Aorta (tissue), 5 donors: ENCODE measurements around the gene SYT12. TPM values are rescaled to one million over a fixed set of nuclear protein-coding genes. Genes with fewer than 3 reads are reported as not detected.
A peak's percentile ranks its signal among the peaks of the same experiment; 100 is the strongest.
"Not testable (repeated sequence)": the region's sequence is repeated elsewhere in the genome, so short reads cannot be mapped to it uniquely, and the experiment has no call there.

Experiments
- ATAC-seq: fragments of 200-7000 bp; cut with Tn5 transposase; one replicate; pipeline ENCODE4 v1.9.1; 2022; ENCODE audit warnings: moderate library complexity; ENCODE audit not compliant: low FRiP score
- DNase-seq, 2 donors: peaks; one replicate each; pipeline ENCODE4 v3.0.0-alpha.2; 2020
- H3K27ac ChIP-seq, 2 donors: one replicate each; pipeline ENCODE4 v1.5.1; 2013; ENCODE audit warnings: low read length in 2 of 2, mild to moderate bottlenecking in 2 of 2, moderate library complexity in 2 of 2, control low read depth in 1 of 2, inconsistent platforms in 1 of 2, low read depth in 1 of 2
- H3K27me3 ChIP-seq, 2 donors: one replicate each; pipeline ENCODE4 v1.6.1; 2013; ENCODE audit warnings: control low read depth in 1 of 2, low read length in 1 of 2, mild to moderate bottlenecking in 1 of 2, moderate library complexity in 1 of 2; ENCODE audit not compliant: insufficient read depth in 2 of 2, control insufficient read depth in 1 of 2
- H3K36me3 ChIP-seq, 2 donors: one replicate each; pipeline ENCODE4 v1.6.1; 2013; ENCODE audit warnings: control low read depth in 1 of 2, low read length in 1 of 2, mild to moderate bottlenecking in 1 of 2; ENCODE audit not compliant: insufficient read depth in 2 of 2, control insufficient read depth in 1 of 2
- H3K4me1 ChIP-seq, 2 donors: one replicate each; pipeline ENCODE4 v1.6.1; 2013; ENCODE audit warnings: low read length in 2 of 2, control low read depth in 1 of 2, mild to moderate bottlenecking in 1 of 2, moderate library complexity in 1 of 2; ENCODE audit not compliant: insufficient read depth in 2 of 2, control insufficient read depth in 1 of 2
- H3K4me3 ChIP-seq, 2 donors: one replicate each; pipeline ENCODE4 v1.5.1; 2013; ENCODE audit warnings: low read length in 2 of 2, control low read depth in 1 of 2, mild to moderate bottlenecking in 1 of 2
- H3K9me3 ChIP-seq: one replicate; pipeline ENCODE4 v1.6.1; 2013; ENCODE audit warnings: mild to moderate bottlenecking, low read length; ENCODE audit not compliant: control insufficient read depth
- WGBS, 2 donors: extraction: QIAGEN DNeasy Blood & Tissue Kit; methylation state at CpG; one replicate each; pipeline ENCODE4 v1.1.7; 2013; 5-methylcytosine and 5-hydroxymethylcytosine counted together
- intact Hi-C, 2 donors: fragments of 100-400 bp; cut with DNase I; formaldehyde crosslinking; loops; one replicate each; pipeline versions ENCODE4 v1.14.2 to v1.15.0; 2022
- polyA plus RNA-seq, 2 donors: library from polyadenylated mRNA; stranded (reverse); fragments of 200-250 nt; gene quantifications; one replicate each; pipeline ENCODE4 v1.2.3, GENCODE V29; 2013
- total RNA-seq, 2 donors: library from RNA; stranded (reverse); fragmentation: NEBNext Ultra II Directional; extraction: Animal tissue kit (Norgen Biotek cat#: 25700); gene quantifications; one replicate each; pipeline ENCODE4 v1.2.1, GENCODE V29; 2021
- donor health status: healthy with polysubstance abuse.
- donor health status: Bipolar disorder and iron deficiency.
- donor health status: DM: no; HTN: no; CAD: no.
- donor health status: DM: no; HTN: no; CAD: no.
- donor health status: DM: yes; HTN: yes; CAD: no.

Gene SYT12
- total and polyA plus RNA-seq, 4 donors = 1.4 to 5.5 (median 4.2) TPM

DNA sequence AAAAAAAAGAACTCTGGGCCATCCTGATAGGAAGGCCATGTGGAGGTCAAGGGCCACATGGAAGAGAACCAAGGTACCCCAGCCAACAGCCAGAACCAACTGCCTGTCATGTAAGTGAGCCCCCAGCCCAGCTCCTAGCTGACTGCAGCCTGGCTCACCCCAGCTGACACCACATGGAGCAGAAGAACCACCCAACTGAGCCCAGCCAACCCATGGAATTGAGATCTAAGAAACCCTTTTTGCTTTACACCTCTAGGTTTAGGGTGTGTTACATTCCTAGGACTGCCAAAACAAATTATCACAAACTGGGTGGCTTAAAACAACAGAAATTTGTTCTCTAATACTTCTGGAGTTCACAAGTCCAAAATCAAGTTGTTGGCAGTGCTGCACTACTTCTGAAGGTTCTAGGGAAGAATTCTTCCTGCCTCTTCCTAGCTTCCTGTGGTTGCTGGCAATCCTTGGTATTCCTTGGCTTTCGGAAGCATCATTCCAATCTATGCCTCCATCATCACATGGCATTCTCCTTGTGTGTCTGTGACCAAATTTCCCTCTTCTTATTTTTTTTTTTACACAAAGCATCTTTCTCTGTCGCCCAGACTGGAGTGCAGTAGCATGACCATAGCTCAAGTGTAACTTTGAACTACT is 43.5 kb upstream of the SYT12 start:
- H3K9me3 ChIP-seq = no peaks in the 10 kb centered on the region
- H3K4me3 ChIP-seq = no peak overlapping the region
- no peaks in the 10 kb centered on the region for H3K27me3 ChIP-seq
- H3K27ac ChIP-seq = no peak overlapping the region
- intact Hi-C loops = no loop called here
- 77 to 86% methylated on average over 2 of the region's 2 CpGs for WGBS, 2 donors
- no peaks in the 10 kb centered on the region for H3K36me3 ChIP-seq
- H3K4me1 ChIP-seq = no peaks in the 10 kb centered on the region
- no peak for ATAC-seq
- DNase-seq = no peak

DNA sequence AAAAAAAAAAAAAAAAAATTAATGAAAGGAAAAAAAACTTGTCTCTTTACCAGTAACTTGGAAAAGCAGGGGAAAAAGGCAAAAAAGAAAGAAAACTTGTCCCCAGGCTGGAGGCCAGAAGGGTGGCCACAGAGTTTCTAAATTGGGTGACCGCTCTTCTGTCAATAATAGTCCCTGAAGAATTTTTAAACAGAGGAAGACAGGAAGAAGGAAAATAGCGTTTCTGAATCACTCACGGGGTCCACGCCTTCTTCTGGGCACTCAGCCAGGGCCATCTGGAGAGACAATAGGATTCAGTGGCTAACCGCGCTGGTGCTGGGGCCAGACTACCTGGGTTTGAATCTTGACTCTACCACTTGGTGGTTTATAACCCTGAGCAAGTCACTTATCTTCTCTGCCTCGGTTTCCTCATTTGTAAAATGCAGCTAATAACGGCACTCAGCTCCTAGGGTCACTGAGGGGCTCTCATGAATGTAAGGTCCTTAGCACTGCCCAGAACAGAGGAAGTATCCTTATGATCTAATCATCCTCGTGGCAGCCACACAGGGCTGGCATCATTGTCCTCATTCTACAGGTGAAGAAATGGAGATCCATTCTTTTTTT is 40.9 kb upstream of the SYT12 start:
- H3K4me3 ChIP-seq = no peak overlapping the region
- H3K27me3 ChIP-seq = no peaks in the 10 kb centered on the region
- intact Hi-C loops = loop anchor here in 1 of 2 donors (5.0 kb wide), 1 partner anchor 50 kb away; no protein-coding TSS in a partner anchor
- peak; percentile 47 for ATAC-seq
- no peaks in the 10 kb centered on the region for H3K36me3 ChIP-seq
- H3K9me3 ChIP-seq = no peaks in the 10 kb centered on the region
- WGBS, 2 donors = 28 to 34% methylated on average over 9 of the region's 9 CpGs
- peak; percentile 94 for DNase-seq
- no peak overlapping the region for H3K27ac ChIP-seq
- no peaks in the 10 kb centered on the region for H3K4me1 ChIP-seq

DNA sequence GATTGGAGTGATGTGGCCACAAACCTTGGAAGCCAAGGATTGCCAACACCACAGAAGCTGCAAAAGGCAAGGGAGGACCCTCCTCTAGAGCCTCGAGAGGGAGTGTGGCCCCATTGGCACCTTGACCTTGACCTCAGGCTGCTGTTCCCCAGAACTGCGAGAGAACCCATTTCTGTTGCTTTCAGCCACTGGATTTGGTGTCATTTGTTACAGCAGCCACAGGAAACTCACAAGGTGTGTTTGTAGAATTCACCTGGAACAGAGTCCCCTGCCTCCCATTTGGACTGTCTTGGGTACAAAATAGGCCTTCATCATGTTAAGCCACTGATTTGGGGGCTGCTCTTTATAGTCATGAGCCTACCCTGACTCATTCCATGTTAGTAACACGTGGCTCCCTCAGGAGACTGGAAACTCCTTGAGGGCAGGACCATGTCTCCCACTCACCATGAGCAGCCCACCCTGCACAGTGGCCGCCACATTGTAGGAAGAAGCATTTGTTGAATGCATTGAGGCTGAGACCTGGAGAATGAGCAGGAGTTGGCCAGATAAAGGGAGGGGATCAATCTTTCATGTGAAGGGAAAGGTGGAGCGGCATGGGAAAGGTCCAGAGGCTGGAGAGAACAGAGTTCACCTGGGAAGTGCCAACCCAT is 39.5 kb upstream of the SYT12 start:
- DNase-seq (no peak), ATAC-seq (no peak)
- H3K36me3 ChIP-seq = no peaks in the 10 kb centered on the region
- no peak overlapping the region for H3K27ac ChIP-seq
- no peaks in the 10 kb centered on the region for H3K9me3 ChIP-seq
- H3K27me3 ChIP-seq = no peaks in the 10 kb centered on the region
- intact Hi-C loops = loop anchor here in 1 of 2 donors (5.0 kb wide), 1 partner anchor 49 kb away; no protein-coding TSS in a partner anchor
- 92 to 94% methylated on average over 5 of the region's 5 CpGs for WGBS, 2 donors
- no peaks in the 10 kb centered on the region for H3K4me1 ChIP-seq
- no peak overlapping the region for H3K4me3 ChIP-seq

DNA sequence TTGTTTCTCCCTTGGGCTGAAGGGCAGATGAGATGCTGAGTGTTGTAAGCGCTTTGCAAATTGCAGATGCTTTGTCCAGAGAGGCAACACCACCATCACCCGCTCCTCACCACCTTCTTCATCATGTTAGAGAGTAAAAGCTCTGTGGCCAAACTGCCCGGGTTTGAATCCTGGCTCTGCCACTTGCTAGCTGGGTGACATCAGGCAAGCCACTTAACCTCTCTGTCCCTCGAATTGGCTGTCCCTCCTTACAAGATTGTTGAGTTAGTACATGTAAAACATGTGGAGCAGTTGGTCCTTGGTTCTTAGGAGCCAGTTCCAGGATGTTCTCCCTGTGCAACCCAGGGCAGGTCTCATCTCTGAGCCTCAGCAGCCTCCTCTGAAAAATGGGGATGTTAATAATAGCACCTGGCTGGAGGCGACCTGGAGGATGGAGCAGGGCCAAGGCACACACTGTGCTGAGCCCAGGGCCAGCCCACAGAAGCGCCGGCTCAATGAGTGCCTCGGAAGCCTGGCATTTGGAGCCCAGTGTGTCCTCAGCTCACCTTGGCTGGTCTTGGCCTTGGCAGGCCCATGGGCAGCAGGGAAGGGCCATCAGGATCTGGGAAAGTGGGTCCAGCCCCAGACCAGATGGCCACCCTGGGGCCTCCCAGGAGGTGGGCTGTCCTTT is 37.3 kb upstream of the SYT12 start:
- WGBS, 2 donors = 41% methylated on average over 8 of the region's 8 CpGs
- DNase-seq (peak; percentile 56 to 77), ATAC-seq (peak; percentile 42)
- intact Hi-C loops = no loop called here
- H3K27me3 ChIP-seq = no peaks in the 10 kb centered on the region
- no peak overlapping the region for H3K27ac ChIP-seq
- H3K9me3 ChIP-seq = no peaks in the 10 kb centered on the region
- no peaks in the 10 kb centered on the region for H3K36me3 ChIP-seq
- no peaks in the 10 kb centered on the region for H3K4me1 ChIP-seq
- H3K4me3 ChIP-seq = no peak overlapping the region

DNA sequence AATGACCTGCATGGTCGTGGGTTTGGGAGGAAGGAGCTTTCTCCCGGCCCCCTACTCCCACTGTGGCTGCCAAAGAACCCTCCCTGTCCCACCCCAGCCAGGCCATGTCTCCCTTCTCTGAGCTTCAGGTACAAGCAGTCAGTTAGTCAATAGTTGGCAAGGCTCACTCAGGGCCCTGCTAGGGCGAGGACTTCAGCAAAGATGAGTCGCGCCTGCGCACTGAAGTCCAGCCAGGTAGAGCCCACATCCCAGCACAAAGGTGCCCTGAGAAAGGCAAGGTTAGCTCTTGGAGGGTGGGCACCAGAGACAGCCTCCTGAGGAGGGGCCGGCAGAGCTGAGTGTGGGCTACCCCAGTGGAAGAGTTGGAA is 36.8 kb upstream of the SYT12 start:
- no peaks in the 10 kb centered on the region for H3K36me3 ChIP-seq
- H3K4me3 ChIP-seq = no peak overlapping the region
- DNase-seq (no peak), ATAC-seq (no peak)
- no peaks in the 10 kb centered on the region for H3K27me3 ChIP-seq
- 83% methylated on average over 7 of the region's 7 CpGs for WGBS, 2 donors
- H3K9me3 ChIP-seq = no peaks in the 10 kb centered on the region
- H3K4me1 ChIP-seq = no peaks in the 10 kb centered on the region
- intact Hi-C loops = no loop called here
- H3K27ac ChIP-seq = no peak overlapping the region

DNA sequence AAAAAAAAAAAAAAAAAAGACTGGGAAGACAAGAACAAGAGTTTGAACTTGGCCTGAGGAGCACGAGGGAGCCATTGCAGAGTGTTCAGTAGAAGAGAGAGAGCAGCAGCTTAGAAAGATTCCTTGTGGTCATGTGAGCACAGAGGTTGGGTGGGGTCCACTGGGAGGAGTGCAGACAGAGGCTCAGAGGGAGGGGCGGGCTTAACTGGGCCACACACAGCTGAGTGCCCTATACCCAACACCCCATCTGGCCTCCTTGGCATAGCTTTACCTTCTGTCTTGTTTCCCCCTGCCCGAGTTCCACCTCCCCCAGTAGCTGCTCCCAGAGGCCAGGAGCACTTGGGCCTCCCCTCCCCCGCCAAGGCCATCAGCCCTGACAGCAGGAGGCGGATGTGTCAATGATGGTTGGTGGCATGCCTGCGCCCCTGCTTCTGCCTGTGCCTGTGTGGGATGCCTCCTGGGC is 35.7 kb upstream of the SYT12 start:
- Histone ChIP-seq H3K36me3 (no peaks in the 10 kb centered on the region), H3K9me3 (no peaks in the 10 kb centered on the region), H3K27me3 (no peaks in the 10 kb centered on the region), H3K27ac (no peak overlapping the region), H3K4me1 (no peaks in the 10 kb centered on the region), H3K4me3 (no peak overlapping the region)
- DNase-seq (no peak), ATAC-seq (peak; percentile 5)
- intact Hi-C loops = no loop called here
- 80 to 84% methylated on average over 5 to 6 of the region's 6 CpGs for WGBS, 2 donors

DNA sequence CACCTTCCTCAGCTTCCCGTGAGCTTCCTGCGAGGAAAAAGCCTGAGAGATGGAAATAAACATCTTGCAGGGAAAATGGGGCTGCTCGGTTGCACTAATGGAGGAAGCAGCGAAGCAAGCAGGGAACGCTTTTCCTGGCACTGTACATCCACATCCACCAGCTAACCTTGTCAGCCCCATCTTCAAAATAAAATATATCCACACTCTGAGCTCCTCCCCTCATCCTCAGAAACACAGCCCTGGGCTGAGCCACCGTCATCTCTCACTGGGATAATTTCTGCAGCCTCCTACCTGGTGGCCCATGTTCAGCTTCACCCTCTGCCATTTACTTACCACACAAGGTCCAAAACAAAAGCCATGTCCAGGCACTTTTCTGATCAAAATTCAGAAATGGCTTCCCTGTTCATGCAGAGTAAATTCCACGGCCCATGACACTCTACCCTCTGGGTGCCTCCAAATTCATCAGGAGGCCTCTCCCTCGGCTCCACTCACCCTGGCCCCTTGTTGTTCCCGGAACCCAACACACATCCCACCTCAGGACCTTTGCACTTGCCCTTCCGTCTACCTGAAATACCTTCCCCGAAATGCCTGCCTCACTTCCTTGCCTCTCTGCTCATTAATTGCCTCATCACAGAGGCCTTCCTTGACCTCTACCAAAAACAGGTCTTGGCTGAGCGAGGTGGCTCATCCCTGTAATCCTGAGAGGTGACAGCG is 34.9 kb upstream of the SYT12 start:
- no peaks in the 10 kb centered on the region for H3K36me3 ChIP-seq
- intact Hi-C loops = no loop called here
- 93% methylated on average over 13 of the region's 13 CpGs for WGBS, 2 donors
- H3K4me1 ChIP-seq = no peaks in the 10 kb centered on the region
- H3K27ac ChIP-seq = no peak overlapping the region
- no peaks in the 10 kb centered on the region for H3K27me3 ChIP-seq
- DNase-seq = no peak
- ATAC-seq = no peak
- H3K9me3 ChIP-seq = no peaks in the 10 kb centered on the region
- H3K4me3 ChIP-seq = no peak overlapping the region

DNA sequence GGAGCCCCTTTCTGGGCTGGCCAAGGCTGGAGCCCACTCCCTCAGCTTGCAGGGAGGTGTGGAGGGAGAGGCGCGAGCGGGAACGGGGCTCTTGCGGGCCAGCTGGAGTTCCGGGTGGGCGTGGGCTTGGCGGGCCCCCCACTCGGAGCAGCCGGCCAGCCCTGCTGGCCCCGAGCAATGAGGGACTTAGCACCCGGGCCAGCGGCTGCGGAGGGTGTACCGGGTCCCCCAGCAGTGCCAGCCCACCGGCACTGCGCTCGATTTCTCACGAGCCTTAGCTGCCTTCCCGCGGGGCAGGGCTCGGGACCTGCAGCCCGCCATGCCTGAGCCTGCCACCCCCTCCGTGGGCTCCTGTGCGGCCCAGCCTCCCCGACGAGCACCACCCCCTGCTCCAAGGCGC is 34.2 kb upstream of the SYT12 start:
- ATAC-seq, H3K4me3 ChIP-seq, H3K27me3 ChIP-seq, DNase-seq, H3K9me3 ChIP-seq, H3K4me1 ChIP-seq, H3K36me3 ChIP-seq, intact Hi-C loops, H3K27ac ChIP-seq: not testable (repeated sequence)
- WGBS, 2 donors = 92 to 95% methylated on average over 27 to 28 of the region's 28 CpGs
